KMS-11 (cell line): ENCODE results near the gene CNIH3.

ENCODE experiments used
- H2AFZ ChIP-seq: fragments of 200-600 bp; sonication (generic); 2 replicates; pipeline ENCODE4 v1.6.1; 2016; ENCODE audit warnings: antibody characterized with exemption, mixed run types, low read depth
- H3K27ac ChIP-seq: fragments of 200-600 bp; sonication (generic); 2 replicates; pipeline ENCODE4 v1.6.1; 2016; ENCODE audit warnings: mild to moderate bottlenecking, mixed run types
- H3K27me3 ChIP-seq: fragments of 200-600 bp; sonication (generic); 2 replicates; pipeline ENCODE4 v1.6.1; 2017; ENCODE audit warnings: mild to moderate bottlenecking, low read depth, mixed run types, moderate library complexity; ENCODE audit not compliant: insufficient read depth
- H3K36me3 ChIP-seq: fragments of 200-600 bp; sonication (generic); 2 replicates; pipeline ENCODE4 v1.6.1; 2017; ENCODE audit warnings: mild to moderate bottlenecking, mixed run types; ENCODE audit not compliant: insufficient read depth
- H3K4me1 ChIP-seq: fragments of 200-600 bp; sonication (generic); 2 replicates; pipeline ENCODE4 v1.6.1; 2016; ENCODE audit warnings: mild to moderate bottlenecking, low read depth, mixed run types; ENCODE audit not compliant: poor library complexity, severe bottlenecking
- H3K4me2 ChIP-seq: fragments of 200-600 bp; sonication (generic); 2 replicates; pipeline ENCODE4 v1.7.0; 2016; ENCODE audit warnings: mild to moderate bottlenecking, mixed run types
- H3K4me3 ChIP-seq: fragments of 200-600 bp; sonication (generic); IDR thresholded peaks from 2 replicates; pipeline ENCODE4 v1.6.1; 2017; ENCODE audit warnings: low read depth, low read length, mixed read lengths; ENCODE audit not compliant: insufficient read depth
- H3K79me2 ChIP-seq: fragments of 200-600 bp; sonication (generic); 2 replicates; pipeline ENCODE4 v1.6.1; 2016; ENCODE audit warnings: low read depth, mixed run types; ENCODE audit not compliant: insufficient read depth
- H3K9ac ChIP-seq: fragments of 200-600 bp; sonication (generic); 2 replicates; pipeline ENCODE4 v1.6.1; 2016; ENCODE audit warnings: mild to moderate bottlenecking, mixed run types
- H4K20me1 ChIP-seq: fragments of 200-600 bp; sonication (generic); 2 replicates; pipeline ENCODE4 v1.6.1; 2016; ENCODE audit warnings: mild to moderate bottlenecking, mixed run types; ENCODE audit not compliant: insufficient read depth
- TF ChIP-seq, protein P1 (sequence below): fragments of 200-600 bp; sonication (generic); conservative IDR thresholded peaks from 2 replicates; pipeline ENCODE4 v1.6.1; 2017; ENCODE audit warnings: low read depth, mild to moderate bottlenecking, antibody characterized with exemption, low read length, moderate library complexity, mixed read lengths

Gene CNIH3

DNA sequence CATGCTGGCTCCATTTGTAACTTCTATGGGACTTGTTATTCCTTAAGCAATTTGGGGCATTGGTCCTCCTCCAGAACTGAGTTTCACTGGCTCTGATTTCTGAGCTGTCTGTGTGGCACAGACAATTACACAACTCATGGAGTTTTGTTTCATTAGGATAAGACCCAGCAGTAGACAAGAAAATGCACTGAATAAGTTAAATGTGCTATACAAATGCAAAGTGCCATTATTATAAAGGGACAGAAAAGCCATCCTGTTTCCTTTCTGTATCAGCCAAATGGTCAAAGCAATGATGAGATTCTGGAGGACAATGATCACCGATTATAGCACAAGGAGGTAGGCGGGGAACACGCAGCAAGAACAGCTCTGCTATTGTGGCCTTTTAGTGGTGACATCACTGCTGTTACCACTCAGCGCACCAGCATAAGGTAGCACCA is 81.9 kb downstream of the CNIH3 start:
- no peak overlapping the region for H3K27ac ChIP-seq
- H3K36me3 ChIP-seq = no peaks in the 10 kb centered on the region
- H3K79me2 ChIP-seq = no peaks in the 10 kb centered on the region
- H3K4me3 ChIP-seq = no peak overlapping the region
- no peak overlapping the region for H2AFZ ChIP-seq
- TF ChIP-seq, protein P1, sequence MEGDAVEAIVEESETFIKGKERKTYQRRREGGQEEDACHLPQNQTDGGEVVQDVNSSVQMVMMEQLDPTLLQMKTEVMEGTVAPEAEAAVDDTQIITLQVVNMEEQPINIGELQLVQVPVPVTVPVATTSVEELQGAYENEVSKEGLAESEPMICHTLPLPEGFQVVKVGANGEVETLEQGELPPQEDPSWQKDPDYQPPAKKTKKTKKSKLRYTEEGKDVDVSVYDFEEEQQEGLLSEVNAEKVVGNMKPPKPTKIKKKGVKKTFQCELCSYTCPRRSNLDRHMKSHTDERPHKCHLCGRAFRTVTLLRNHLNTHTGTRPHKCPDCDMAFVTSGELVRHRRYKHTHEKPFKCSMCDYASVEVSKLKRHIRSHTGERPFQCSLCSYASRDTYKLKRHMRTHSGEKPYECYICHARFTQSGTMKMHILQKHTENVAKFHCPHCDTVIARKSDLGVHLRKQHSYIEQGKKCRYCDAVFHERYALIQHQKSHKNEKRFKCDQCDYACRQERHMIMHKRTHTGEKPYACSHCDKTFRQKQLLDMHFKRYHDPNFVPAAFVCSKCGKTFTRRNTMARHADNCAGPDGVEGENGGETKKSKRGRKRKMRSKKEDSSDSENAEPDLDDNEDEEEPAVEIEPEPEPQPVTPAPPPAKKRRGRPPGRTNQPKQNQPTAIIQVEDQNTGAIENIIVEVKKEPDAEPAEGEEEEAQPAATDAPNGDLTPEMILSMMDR = no peak
- no peak overlapping the region for H3K9ac ChIP-seq
- H3K27me3 ChIP-seq = no peaks in the 10 kb centered on the region
- H3K4me2 ChIP-seq = no peak overlapping the region
- H4K20me1 ChIP-seq = no peaks in the 10 kb centered on the region
- H3K4me1 ChIP-seq = no peaks in the 10 kb centered on the region

DNA sequence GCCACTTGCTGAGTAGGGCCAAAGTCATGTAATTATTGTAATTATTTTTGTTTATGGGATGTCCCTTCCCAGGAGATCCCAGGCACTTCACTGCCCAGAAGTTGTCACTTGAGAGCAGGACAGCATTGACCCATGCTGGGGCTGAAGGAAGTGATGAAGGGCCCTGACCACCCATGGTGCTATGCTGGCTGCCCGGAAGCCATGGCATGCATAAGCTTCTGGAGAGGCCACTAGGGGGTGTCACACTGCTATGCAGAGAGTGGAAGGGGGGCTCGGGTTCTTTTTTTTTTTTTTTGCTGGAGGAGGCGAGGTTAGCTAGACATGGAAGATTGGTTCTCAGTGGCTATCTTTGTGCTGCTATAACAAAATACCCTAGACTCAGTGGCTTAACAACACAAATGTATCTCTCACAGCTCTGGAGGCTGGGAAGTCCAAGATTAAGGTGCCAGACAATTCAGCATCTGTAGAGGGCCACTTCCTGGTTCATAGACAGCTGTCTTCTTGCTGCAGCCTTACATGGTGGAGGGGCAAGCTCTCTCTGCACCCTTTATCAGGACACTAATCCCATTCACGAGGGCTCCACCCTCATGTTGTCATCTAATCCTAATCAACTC is 84.9 kb downstream of the CNIH3 start:
- Histone ChIP-seq H3K9ac (no peak overlapping the region), H3K79me2 (no peaks in the 10 kb centered on the region), H3K36me3 (no peaks in the 10 kb centered on the region), H3K4me1 (no peaks in the 10 kb centered on the region), H3K4me2 (no peak overlapping the region), H2AFZ (no peak overlapping the region), H3K4me3 (no peak overlapping the region), H3K27ac (no peak overlapping the region), H3K27me3 (no peaks in the 10 kb centered on the region), H4K20me1 (no peaks in the 10 kb centered on the region)
- TF ChIP-seq, protein P1 = peak; percentile 55; the same call in 1 of the 2 replicates

DNA sequence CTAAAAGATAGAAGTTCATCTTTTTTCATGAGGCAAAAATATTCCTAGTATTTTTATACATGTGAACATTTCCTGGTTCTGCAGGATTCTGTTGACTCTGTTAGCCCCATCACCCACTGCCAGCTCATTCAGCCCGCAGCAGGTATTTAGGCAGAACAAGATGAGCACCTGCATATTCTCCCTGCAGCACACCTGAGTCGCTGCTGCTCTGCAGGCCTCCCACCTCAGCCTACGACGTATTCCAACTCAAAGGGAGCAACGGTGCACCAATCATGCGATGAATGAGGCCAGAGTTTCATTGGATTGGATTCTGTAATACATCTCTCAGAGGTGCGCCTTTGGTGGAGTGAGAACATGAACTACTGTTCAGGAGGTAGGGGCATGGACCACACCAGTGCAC is 87.6 kb downstream of the CNIH3 start:
- H3K4me2 ChIP-seq = no peak overlapping the region
- TF ChIP-seq, protein P1 = no peak

DNA sequence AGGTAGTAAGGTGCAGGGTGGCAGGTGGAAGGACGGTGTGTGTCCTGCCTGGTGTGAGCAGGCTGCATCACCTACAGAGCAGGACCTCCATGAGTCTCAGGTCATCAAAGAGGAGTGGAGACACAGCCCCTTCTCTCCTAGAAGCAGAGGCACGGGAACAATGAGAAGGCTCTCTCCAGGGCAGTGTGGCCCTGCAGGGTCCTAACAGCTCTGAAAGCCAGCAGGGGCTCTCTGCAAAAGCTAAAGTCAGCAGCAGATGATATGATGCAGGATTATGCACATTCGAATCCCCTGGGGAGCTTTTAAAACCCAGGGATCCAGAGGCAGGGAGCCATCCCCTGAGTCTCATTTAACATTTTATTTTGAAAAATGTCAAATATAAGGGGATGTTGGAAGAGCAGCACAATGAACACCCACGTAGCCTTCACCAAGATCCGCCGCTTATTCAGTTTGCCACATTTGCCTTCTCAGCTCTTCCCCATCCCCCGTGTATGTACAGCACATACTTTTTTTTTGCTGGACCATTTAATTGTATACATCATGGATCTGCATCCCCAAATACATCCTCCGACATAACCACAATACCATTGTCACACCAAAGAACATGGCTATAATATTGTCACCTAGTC is 88.1 kb downstream of the CNIH3 start:
- TF ChIP-seq, protein P1 = no peak
- H3K27ac ChIP-seq = no peak overlapping the region
- no peak overlapping the region for H3K4me3 ChIP-seq
- H3K9ac ChIP-seq = no peak overlapping the region
- H3K79me2 ChIP-seq = no peaks in the 10 kb centered on the region
- H3K27me3 ChIP-seq = no peaks in the 10 kb centered on the region
- H3K4me1 ChIP-seq = no peaks in the 10 kb centered on the region
- no peaks in the 10 kb centered on the region for H3K36me3 ChIP-seq
- no peak overlapping the region for H2AFZ ChIP-seq
- H3K4me2 ChIP-seq = no peak overlapping the region
- H4K20me1 ChIP-seq = no peaks in the 10 kb centered on the region

More for the DNA sequence above, 87.6 kb downstream of the CNIH3 start:
- H3K79me2 ChIP-seq = no peaks in the 10 kb centered on the region
- H3K27me3 ChIP-seq = no peaks in the 10 kb centered on the region
- H3K27ac ChIP-seq = no peak overlapping the region
- H4K20me1 ChIP-seq = no peaks in the 10 kb centered on the region
- H3K4me3 ChIP-seq = no peak overlapping the region
- no peak overlapping the region for H2AFZ ChIP-seq
- no peaks in the 10 kb centered on the region for H3K4me1 ChIP-seq
- no peak overlapping the region for H3K9ac ChIP-seq
- no peaks in the 10 kb centered on the region for H3K36me3 ChIP-seq
